Stimulated activated memory B cell treated with anti-CD40 and anti-IgM and Interleukin-4, amounts not matched to agents 10 μg/mL and 1 μg/mL and 100 μg/mL, for 72 hours (primary cell): ENCODE measurements around the gene FAM131C.
"Not testable (repeated sequence)": the region's sequence is repeated elsewhere in the genome, so short reads cannot be mapped to it uniquely, and the experiment has no call there.

Source experiments
- ATAC-seq: fragments of 150-1000 bp; cut with Tn5 transposase; 2 replicates; pipeline ENCODE4 v1.10.0; 2021
- H3K27ac Mint-ChIP-seq: one replicate; pipeline ENCODE4 v1.8.0; 2022; ENCODE audit warnings: mild to moderate bottlenecking, mixed read lengths
- H3K27me3 Mint-ChIP-seq: one replicate; pipeline ENCODE4 v1.8.0; 2022; ENCODE audit warnings: mixed read lengths
- H3K36me3 Mint-ChIP-seq: one replicate; pipeline ENCODE4 v1.8.0; 2022; ENCODE audit warnings: mixed read lengths
- H3K4me1 Mint-ChIP-seq: one replicate; pipeline ENCODE4 v1.8.0; 2022; ENCODE audit warnings: mixed read lengths
- H3K4me3 Mint-ChIP-seq: one replicate; pipeline ENCODE4 v1.8.0; 2022; ENCODE audit warnings: mild to moderate bottlenecking, moderate library complexity, mixed read lengths
- H3K9me3 Mint-ChIP-seq: one replicate; pipeline ENCODE4 v1.8.0; 2022; ENCODE audit warnings: mixed read lengths

Gene FAM131C

DNA sequence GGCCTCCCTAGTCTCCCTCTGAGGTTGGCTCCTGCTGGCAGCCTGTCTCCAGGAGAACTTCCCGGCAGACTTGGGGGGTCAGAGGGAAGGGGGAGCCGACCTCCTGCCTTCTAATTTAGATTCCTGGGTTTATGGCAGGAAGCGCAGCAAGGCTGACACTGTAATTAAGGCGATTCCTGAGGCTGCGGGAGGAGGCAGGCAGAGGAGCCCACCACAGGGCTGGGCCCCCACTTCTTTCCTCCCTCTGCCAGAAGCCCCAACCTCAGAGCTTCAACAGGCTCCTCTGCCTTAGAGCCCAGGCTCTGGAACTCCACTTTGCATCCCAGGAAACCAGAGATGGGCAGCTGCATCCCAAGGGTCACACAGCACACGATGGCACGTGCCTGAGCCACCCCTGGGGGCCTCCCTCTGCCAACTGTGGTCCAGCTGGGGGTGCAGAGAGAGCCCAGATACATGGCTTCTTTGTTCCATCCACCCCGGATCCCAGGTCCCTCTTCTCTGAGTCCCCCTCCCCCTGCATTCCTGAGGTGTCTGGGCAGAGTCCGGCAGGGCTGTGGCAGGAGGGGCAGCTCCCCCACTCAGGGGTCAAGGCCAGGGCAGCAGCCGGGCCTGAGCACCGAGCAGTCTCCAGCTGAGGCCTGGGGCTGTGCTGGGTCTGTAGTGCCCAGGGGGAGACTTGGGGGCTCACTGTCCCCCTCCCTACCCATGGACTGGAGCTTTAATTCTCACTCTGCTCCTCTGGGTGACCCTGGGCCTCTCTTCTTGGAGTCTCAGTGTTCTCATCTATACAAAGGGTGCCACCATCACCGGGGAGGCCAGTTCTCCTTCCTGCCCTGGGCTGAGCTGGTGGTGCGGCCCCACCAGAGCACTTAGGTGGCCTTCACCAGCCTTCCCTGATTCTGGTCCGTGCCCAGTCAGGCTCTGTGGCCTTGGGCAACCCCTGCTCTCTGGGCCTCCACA, 39.4 kb upstream of the FAM131C start:
- Mint-ChIP-seq H3K36me3 (no peaks in the 10 kb centered on the region), H3K27ac (no peak overlapping the region), H3K27me3 (peaks cover 62% of the 10 kb centered on the region), H3K4me1 (no peaks in the 10 kb centered on the region), H3K9me3 (peaks cover 6% of the 10 kb centered on the region), H3K4me3 (no peak overlapping the region)
- ATAC-seq, result no peak

- ATAC-seq, result no peak
- Mint-ChIP-seq H3K36me3 (no peaks in the 10 kb centered on the region), H3K9me3 (peaks cover 7% of the 10 kb centered on the region), H3K27me3 (peaks cover 61% of the 10 kb centered on the region), H3K4me1 (no peaks in the 10 kb centered on the region), H3K4me3 (no peak overlapping the region), H3K27ac (no peak overlapping the region)
Observed at GRCh38 chr1:16111771-16112595, 38.5 kb upstream of the FAM131C start.

GRCh38 chr1:16110884-16111283, 37.4 kb upstream of the FAM131C start:
- peaks cover 64% of the 10 kb centered on the region for H3K27me3 Mint-ChIP-seq
- H3K9me3 Mint-ChIP-seq, result peaks cover 10% of the 10 kb centered on the region
- H3K36me3 Mint-ChIP-seq, result no peaks in the 10 kb centered on the region
- H3K4me3 Mint-ChIP-seq, result no peak overlapping the region
- H3K27ac Mint-ChIP-seq, result no peak overlapping the region
- no peak for ATAC-seq
- no peaks in the 10 kb centered on the region for H3K4me1 Mint-ChIP-seq

DNA sequence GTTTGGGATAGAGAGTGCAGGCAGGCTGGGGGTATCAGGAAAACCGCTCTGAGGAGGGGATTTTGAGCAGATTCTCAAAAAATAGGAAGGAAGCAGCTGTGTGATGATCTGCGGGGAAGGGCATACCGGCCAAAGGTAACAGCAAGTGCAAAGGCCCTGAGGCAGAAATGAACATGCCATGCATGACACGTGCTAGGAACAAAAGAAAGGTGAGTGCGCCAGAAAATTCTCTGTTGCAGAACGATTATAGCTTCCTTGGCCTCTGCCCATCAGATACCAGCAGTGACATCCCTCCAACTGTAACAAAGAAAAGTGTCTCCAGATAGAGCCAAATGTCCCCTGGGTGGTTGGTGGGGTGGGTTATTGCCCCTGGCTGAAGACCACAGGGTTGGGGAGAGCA, 37.0 kb upstream of the FAM131C start:
- Mint-ChIP-seq H3K4me3 (no peak overlapping the region), H3K36me3 (no peaks in the 10 kb centered on the region), H3K4me1 (no peaks in the 10 kb centered on the region), H3K27ac (no peak overlapping the region), H3K27me3 (peaks cover 65% of the 10 kb centered on the region), H3K9me3 (peaks cover 10% of the 10 kb centered on the region)
- no peak for ATAC-seq

DNA sequence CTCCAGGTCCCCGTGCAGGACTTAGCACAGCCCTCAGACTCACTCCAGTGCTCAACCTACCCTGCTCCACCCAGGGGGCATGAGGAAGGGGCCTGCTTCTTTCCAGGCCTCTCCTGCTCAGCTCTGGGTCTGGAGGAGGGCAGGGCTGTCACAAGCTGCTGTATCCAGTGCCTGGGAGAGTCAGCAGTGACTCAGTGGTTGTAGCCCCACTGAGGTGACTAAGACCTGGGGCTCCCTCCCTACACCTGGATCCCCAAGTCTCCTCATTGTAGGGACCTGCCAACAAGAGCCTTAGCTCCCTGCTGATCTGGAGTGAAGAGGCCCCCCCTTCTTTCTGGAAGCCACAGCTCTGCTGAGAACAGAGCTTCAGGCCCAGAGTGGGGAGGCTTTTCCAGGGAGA, 36.1 kb upstream of the FAM131C start:
- ATAC-seq, result no peak
- Mint-ChIP-seq H3K4me1 (no peaks in the 10 kb centered on the region), H3K27ac (no peak overlapping the region), H3K36me3 (no peaks in the 10 kb centered on the region), H3K27me3 (peaks cover 65% of the 10 kb centered on the region), H3K4me3 (no peak overlapping the region), H3K9me3 (peaks cover 10% of the 10 kb centered on the region)

DNA sequence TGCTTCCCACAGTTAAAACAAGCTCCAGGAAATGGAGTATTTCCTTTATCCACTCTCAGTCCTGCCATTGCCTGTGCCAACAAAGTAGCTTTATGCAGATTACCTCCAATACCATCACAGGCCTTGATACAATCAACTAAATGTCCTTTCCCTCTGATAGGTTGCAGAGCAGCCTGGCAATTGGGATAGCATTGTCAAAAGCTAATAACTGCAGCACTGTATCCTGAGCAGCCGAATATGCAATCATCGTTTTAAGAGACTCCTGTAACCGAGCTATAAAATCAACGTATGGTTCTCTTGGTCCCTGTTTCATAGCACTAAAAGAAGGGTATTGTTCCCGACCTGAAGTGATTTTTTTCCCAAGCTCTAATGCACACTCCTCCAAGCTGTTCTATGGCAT, 33.6 kb upstream of the FAM131C start:
- H3K4me3 Mint-ChIP-seq, H3K36me3 Mint-ChIP-seq, H3K27ac Mint-ChIP-seq, H3K4me1 Mint-ChIP-seq, ATAC-seq: not testable (repeated sequence)
- H3K9me3 Mint-ChIP-seq, result peaks cover 13% of the 10 kb centered on the region
- peaks cover 48% of the 10 kb centered on the region for H3K27me3 Mint-ChIP-seq

- H3K9me3 Mint-ChIP-seq, result peaks cover 6% of the 10 kb centered on the region
- no peaks in the 10 kb centered on the region for H3K36me3 Mint-ChIP-seq
- no peak overlapping the region for H3K4me3 Mint-ChIP-seq
- H3K27me3 Mint-ChIP-seq, result peaks cover 17% of the 10 kb centered on the region
- no peak for ATAC-seq
- no peaks in the 10 kb centered on the region for H3K4me1 Mint-ChIP-seq
- no peak overlapping the region for H3K27ac Mint-ChIP-seq
Observed at GRCh38 chr1:16101623-16102022, 28.2 kb upstream of the FAM131C start.

DNA sequence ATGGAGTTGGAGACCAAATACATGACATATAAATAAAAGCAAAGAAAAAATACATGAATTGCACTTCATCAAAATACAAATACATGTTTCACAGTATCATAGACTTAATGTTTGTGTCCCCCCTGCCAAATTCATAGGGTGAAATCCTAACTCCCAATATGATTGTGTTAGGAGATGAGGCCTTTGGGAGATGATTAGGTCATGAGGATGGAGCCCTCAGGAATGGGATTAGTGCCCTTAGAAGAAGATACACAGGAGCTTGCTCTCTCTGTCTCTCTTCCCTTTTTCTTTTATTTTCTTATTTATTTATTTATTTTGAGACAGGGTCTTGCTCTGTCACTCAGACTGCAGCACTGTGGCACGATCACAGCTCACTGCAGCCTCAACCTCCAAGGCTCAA, 26.0 kb upstream of the FAM131C start:
- Mint-ChIP-seq H3K27ac (no peak overlapping the region), H3K27me3 (peaks cover 30% of the 10 kb centered on the region), H3K4me1 (no peaks in the 10 kb centered on the region), H3K4me3 (no peak overlapping the region), H3K9me3 (peaks cover 3% of the 10 kb centered on the region), H3K36me3 (no peaks in the 10 kb centered on the region)
- no peak for ATAC-seq

GRCh38 chr1:16095447-16095846, 22.0 kb upstream of the FAM131C start:
- Mint-ChIP-seq H3K27ac (no peak overlapping the region), H3K9me3 (no peaks in the 10 kb centered on the region), H3K27me3 (peaks cover 45% of the 10 kb centered on the region), H3K36me3 (no peaks in the 10 kb centered on the region), H3K4me3 (no peak overlapping the region), H3K4me1 (no peaks in the 10 kb centered on the region)
- ATAC-seq, result no peak

DNA sequence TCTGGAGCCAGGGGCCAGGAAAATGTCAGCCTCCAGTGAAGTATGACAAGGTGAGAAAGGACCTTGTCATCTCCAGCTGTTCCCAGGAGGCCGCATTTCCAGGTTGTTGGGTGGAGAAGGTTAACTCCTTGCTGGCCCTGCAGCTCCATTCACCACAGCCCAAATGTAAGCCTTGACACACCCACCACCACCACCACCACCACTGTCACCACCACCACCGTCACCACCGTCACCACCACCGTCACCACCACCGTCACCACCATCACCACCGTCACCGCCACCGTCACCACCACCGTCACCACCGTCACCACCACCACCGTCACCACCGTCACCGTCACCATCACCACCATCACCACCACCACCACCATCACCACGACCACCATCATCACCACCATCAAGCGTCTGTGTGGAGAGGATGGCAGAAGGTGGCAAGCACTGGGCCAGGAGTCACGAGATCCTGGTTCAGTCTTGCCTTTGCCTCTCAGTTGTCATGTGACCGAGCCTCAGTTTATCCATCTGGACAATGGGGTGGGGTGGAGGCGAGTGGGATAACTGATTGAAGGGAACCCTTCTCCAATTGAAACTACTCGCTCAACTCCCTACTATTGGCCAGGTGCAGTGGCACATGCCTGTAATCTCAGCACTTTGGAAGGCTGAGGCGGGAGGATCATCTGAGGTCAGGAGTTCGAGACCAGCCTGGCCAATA, 21.2 kb upstream of the FAM131C start:
- H3K36me3 Mint-ChIP-seq, result no peaks in the 10 kb centered on the region
- peaks cover 46% of the 10 kb centered on the region for H3K27me3 Mint-ChIP-seq
- H3K4me1 Mint-ChIP-seq, result peaks cover under 1% of the 10 kb centered on the region
- H3K4me3 Mint-ChIP-seq, result no peak overlapping the region
- H3K27ac Mint-ChIP-seq, result no peak overlapping the region
- H3K9me3 Mint-ChIP-seq, result no peaks in the 10 kb centered on the region
- no peak for ATAC-seq

GRCh38 chr1:16093611-16094010, 20.2 kb upstream of the FAM131C start:
- no peak for ATAC-seq
- H3K9me3 Mint-ChIP-seq, result no peaks in the 10 kb centered on the region
- no peak overlapping the region for H3K27ac Mint-ChIP-seq
- peaks cover 11% of the 10 kb centered on the region for H3K4me1 Mint-ChIP-seq
- H3K36me3 Mint-ChIP-seq, result no peaks in the 10 kb centered on the region
- no peak overlapping the region for H3K4me3 Mint-ChIP-seq
- H3K27me3 Mint-ChIP-seq, result peaks cover 56% of the 10 kb centered on the region

DNA sequence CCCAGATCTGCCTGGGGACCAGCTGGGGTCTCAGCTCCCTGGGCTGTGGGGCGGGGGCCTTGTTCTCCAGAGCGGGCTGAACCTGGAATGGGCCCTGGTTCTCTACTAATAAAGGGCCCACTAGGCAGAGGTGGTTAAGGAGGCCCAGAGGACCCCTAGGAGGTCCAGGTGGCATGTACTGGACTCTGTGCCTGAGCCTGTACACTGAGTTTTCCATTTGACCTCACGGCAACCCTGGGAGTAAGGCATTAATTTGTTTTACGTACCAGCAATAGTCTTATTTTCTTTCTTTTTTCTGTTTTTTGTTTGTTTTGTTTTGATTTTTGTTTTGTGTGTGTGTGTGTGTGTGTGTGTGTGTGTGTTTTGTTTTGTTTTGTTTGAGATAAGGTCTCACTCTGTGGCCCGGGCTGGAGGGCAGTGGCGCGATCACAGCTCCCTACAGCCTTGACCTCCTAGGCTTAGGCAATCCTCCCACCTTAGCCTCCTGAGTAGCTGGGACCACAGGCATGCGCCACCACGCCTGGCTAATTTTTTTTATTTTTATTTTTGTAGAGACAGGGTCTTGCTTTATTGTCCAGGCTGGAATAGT, 19.6 kb upstream of the FAM131C start:
- Mint-ChIP-seq H3K36me3 (no peaks in the 10 kb centered on the region), H3K9me3 (no peaks in the 10 kb centered on the region), H3K4me3 (no peak overlapping the region), H3K4me1 (peaks cover 16% of the 10 kb centered on the region), H3K27me3 (peaks cover 61% of the 10 kb centered on the region), H3K27ac (no peak overlapping the region)
- no peak for ATAC-seq

- no peaks in the 10 kb centered on the region for H3K9me3 Mint-ChIP-seq
- ATAC-seq, result no peak
- peaks cover 16% of the 10 kb centered on the region for H3K4me1 Mint-ChIP-seq
- H3K4me3 Mint-ChIP-seq, result no peak overlapping the region
- no peak overlapping the region for H3K27ac Mint-ChIP-seq
- H3K36me3 Mint-ChIP-seq, result no peaks in the 10 kb centered on the region
- peaks cover 66% of the 10 kb centered on the region for H3K27me3 Mint-ChIP-seq
Observed at GRCh38 chr1:16092097-16092922, 18.9 kb upstream of the FAM131C start.

GRCh38 chr1:16091296-16091695, 17.8 kb upstream of the FAM131C start:
- Mint-ChIP-seq H3K9me3 (no peaks in the 10 kb centered on the region), H3K27me3 (peaks cover 58% of the 10 kb centered on the region), H3K4me1 (peaks cover 16% of the 10 kb centered on the region), H3K27ac (no peak overlapping the region), H3K4me3 (no peak overlapping the region), H3K36me3 (no peaks in the 10 kb centered on the region)
- no peak for ATAC-seq
